AG09319 (cell line): ENCODE measurements around the gene TBC1D14.

Source experiments
- DNase-seq: peaks from one replicate; pipeline ENCODE4 v3.0.0-alpha.2; 2010; ENCODE audit warnings: low read depth; ENCODE audit errors: extremely low read depth
- TF ChIP-seq, protein P1 (sequence below): IDR thresholded peaks from 2 replicates; pipeline ENCODE4 v1.5.1; 2011; ENCODE audit warnings: low read depth, mild to moderate bottlenecking, inconsistent platforms, low read length, moderate library complexity

The TBC1D14 gene

DNA sequence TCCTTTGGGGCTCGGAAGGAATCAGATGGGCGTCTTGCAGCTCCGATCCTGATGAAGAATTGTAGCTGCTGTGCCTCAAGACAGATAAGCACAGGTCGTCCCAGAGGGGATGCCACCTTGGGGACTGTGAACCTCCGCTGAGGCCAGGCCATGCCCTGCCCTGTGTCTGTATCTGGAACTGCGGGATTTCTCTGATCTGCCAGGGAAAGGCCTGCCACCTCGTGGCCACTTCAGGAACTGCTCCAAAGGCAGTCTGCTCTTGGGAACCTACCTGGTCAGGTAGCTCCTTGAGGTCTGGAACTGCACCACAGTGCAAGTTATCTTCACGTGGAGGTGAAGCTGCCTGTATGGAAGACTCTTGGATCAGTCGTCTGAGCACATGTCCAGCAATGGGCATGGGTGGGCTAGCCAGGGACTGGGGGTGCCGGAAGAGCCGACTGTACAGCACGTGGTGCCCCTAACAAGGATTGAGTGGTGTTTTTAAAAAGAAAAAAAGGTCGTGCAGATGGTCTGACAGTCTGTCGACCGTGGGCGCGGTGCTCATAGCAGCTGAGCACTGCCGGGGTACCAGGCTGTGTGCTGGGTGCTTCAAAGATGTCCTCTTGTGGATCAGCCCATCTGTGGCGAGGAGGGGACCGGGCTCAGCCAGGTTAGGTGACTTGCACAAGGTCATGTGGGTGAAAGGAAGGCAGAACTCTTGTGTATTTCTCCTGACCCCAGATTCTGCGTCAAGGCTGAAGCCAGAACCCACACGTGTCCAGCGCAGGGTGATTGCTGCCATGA lies 161.3 kb downstream of the TBC1D14 start:
- peak; percentile 23 for DNase-seq
- TF ChIP-seq, protein P1, sequence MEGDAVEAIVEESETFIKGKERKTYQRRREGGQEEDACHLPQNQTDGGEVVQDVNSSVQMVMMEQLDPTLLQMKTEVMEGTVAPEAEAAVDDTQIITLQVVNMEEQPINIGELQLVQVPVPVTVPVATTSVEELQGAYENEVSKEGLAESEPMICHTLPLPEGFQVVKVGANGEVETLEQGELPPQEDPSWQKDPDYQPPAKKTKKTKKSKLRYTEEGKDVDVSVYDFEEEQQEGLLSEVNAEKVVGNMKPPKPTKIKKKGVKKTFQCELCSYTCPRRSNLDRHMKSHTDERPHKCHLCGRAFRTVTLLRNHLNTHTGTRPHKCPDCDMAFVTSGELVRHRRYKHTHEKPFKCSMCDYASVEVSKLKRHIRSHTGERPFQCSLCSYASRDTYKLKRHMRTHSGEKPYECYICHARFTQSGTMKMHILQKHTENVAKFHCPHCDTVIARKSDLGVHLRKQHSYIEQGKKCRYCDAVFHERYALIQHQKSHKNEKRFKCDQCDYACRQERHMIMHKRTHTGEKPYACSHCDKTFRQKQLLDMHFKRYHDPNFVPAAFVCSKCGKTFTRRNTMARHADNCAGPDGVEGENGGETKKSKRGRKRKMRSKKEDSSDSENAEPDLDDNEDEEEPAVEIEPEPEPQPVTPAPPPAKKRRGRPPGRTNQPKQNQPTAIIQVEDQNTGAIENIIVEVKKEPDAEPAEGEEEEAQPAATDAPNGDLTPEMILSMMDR, result peak; percentile 99

DNA sequence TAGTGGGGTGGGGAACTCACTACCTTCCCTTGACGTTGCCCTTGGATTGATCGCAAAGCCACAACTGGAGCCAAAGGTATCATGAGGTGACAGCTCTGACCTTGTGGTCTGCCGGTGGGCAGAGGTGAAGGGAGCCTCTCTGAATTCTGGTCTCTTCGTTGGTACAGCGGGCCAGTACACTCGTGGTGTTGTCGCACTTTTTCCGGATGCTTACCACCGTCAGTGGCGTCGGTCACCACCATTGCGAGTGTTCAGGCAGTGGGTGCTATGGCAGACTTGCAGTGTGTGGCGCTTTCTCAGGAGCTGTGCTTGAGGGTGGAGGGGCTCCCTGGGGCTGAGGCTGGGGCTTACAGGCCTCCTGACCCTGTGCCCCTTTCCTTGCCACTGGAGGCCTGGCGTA lies 163.4 kb downstream of the TBC1D14 start:
- TF ChIP-seq, protein P1, result no peak
- no peak for DNase-seq

DNA sequence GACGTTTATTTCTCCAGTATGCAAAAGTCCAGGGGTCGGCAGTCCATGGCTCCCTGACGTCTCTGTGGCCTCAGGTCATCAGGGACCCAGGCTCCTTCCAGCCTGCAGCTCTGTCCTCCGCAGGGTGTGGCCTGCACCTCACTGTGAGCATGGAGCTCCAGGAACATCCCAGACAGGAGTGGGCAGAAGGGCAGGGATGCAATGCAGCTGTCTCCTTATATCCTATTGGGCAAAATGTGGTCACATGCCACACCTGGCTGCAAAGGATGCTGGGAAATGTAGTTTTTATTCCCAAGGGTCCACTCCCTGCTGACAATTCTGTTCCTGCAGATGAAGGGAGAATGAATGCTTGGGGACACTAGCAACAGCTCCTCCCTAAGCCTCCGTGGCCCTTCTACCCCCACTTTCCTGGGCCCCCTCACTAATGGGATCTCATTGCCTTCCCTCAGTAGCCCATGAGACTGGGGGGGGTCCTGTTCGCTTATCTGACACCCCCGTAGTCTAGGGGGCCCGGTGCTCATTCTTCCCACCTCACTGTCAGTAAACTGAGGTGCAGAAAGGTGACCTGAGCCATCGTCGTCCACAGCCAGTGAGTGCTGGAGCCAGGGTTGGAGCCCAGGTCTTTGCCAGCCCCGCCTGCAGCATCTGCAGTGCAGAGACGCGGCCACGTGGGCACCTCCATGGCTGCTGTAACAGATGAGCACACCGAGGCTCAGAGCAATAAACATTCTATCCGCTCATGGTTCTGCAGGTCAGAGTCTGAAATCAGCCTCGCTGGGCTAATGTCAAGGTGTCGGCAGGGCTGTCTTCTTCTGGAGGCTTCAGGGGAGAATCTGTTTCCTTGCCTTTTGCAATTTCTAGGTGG lies 164.1 kb downstream of the TBC1D14 start:
- TF ChIP-seq, protein P1, result no peak
- DNase-seq, result no peak

DNA sequence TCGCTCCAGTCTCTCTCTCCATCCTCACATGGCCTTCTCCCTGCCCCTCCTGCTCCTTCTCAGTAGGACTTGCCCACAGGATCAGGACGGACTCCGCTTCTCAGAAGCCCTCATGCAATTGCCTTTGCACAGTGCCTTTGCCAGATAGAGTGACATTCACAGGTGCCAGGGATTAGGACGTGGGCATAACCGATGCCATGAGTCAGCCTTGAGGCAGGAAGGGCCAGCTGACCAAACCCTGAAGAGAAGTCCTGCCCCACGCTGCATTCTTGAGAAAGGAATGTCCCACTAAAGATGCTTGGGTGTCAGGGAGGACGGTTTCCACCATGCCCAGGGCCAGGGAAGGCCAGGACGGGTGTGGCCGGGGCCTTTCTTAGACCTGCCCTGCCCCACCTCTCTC lies 164.8 kb downstream of the TBC1D14 start:
- TF ChIP-seq, protein P1, result no peak
- no peak for DNase-seq

DNA sequence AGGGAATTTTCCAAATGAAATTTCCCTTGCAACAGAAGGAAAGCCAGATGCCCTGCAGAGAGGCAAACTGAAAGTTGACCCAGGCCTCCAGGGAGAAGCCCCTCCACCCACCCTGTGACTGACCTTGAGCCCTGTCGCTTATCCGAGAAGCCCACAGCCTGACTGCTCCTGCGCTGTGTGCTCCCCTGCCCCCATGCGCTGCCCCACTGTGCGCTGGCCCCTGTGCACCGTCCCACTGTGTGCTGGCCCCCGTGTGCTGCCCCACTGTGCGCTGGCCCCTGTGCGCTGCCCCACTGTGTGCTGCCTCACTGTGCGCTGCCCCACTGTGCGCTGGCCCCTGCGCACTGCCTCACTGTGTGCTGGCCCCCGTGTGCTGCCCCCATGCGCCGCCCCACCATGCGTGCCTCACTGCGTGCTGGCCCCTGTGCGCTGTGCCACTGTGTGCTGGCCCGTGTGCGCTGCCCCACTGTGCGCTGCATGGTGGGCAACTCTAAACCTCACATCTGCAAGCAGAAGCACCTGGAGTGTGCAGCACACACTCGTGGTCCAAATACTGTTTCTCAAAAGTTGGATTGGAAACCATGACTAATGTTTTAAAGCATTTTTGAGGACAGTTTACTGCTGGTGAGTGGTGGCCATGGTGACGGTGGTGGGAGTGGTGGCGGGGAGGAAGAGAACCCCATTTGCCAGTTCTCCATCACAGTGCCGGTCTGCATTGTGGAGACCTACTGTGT lies 166.5 kb downstream of the TBC1D14 start:
- no peak for DNase-seq
- TF ChIP-seq, protein P1, result no peak

DNA sequence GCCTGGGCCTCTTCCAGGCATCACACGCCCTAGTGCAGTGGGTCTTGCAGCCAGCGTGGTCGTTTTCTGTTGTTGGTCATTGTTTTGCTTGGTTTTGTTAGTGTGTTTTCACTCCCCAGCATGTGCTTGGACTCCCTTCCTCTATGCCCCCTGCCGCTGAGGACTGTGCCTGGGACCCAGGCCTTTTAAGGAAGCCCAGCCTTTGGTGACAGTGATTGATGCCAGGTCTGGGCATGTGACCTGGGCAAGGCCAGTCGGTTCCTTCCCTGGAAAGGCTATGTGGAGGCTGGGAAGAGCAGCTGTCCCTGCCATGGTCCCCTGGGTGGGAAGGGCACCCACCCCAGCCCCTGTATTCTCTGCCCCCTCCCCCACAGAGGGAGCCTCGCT lies 167.1 kb downstream of the TBC1D14 start:
- TF ChIP-seq, protein P1, result no peak

More for the DNA sequence above, 167.1 kb downstream of the TBC1D14 start:
- DNase-seq, result no peak
